HG03139 (cell line): Measurements from ENCODE around the gene PRR15L.
"Not testable (repeated sequence)": the region's sequence is repeated elsewhere in the genome, so short reads cannot be mapped to it uniquely, and the experiment has no call there.

ENCODE experiments used
- ATAC-seq: cut with Tn5 transposase; IDR thresholded peaks from one replicate; pipeline ENCODE4 v1.9.1; 2021; ENCODE audit not compliant: unreplicated experiment

Gene PRR15L

DNA sequence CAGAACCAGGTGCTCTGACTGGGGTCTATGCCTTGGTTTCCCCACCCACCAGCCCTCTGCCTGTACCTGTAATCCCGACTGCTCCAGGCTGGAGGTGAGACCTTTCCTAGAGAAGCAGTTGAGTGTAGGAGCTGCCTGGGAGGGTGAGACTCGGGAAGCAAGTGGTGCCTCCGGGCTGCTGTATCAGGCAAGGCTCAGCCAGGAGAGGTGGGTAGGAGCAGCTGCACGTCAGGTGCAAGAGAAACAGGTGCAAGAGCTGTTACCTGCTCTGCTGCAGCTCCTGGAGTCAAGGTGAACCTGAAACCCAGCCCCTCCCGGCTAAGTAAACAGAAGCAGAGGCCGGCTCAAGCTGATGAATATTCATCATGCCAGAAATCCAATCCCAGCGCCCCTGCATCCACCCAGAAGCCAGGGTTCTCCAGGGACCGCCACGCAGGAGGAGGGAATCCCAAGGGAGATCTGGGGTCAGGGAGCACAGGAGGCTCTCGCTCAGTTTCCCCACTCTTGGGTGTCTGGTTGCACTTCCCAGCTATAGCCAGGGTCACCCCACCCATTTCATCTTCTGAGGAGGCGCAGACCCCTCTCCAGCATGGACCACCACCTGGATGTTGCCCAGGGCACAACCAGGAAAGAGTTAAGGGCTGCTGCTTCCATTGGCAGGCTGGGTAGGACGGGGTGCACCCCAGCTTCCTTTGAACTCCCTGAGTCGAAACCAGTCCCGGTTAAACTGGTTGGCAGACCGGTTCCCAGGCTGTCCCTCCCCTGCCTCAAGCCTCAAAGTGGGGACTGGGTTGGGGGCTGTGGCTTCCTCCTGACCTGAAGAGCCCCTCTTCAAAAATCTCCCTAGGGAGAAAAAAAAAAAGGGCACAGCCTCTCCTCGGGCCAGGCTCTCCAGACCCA lies at the start of gene PRR15L:
PRR15L (minus strand) TSS at position 293 of the 900 bp plus-strand sequence. CDS start 4,649 bp downstream, outside the sequence.
- ATAC-seq, result no peak

- ATAC-seq, result no peak
Measured at GRCh38 chr17:48006936-48007709, 49.4 kb upstream of the PRR15L start.

DNA sequence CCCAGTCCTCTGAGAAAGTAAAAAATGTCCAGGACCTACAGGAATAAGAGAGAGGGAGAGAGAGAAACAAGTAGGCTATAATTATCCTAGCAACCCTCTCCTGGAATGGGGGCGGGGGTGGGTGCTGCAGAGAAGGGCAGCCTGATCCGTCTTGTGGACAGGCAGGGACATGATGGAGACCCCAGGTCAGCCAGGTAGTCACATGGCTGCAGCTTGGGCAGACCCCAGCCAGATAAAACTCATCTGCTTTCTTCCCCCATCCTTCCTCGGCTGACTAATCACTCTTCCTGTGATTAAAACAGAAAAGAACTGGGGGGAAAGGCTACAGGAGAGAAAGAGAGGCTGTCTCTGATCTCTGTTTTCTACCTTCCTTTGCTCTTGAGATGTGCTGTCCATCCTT lies 47.3 kb upstream of the PRR15L start:
- ATAC-seq, result no peak

- no peak for ATAC-seq
Measured at GRCh38 chr17:48003417-48004151, 45.9 kb upstream of the PRR15L start.

GRCh38 chr17:48002916-48003416 lies 45.3 kb upstream of the PRR15L start:
- ATAC-seq, result no peak

GRCh38 chr17:48002266-48002915 lies 44.7 kb upstream of the PRR15L start:
- ATAC-seq, result no peak

- ATAC-seq, result not testable (repeated sequence)
Measured at GRCh38 chr17:48001657-48002056, 44.0 kb upstream of the PRR15L start.

GRCh38 chr17:48001197-48001596 lies 43.5 kb upstream of the PRR15L start:
- no peak for ATAC-seq

DNA sequence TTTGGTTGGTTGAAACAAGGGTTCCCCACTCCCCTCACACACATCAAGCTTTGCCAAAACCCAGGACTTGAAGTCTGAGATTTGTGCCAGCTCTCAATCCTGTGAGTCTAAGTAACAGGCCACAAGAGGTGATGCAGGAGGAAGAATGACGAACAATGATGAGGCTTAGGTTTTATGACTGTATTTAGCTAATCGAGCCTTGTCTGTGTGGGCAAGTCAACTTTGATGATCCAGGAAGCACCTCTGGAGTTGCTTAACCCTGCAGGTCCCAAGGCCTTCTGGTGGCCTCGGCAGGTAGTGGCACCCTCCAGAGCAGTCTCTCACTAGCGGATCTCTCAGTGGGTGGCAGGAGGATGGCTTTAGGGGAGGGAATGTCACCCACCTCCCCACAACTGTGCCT lies 41.9 kb upstream of the PRR15L start:
- no peak for ATAC-seq

- ATAC-seq, result no peak
Measured at GRCh38 chr17:47998044-47998443, 40.4 kb upstream of the PRR15L start.

- no peak for ATAC-seq
Measured at GRCh38 chr17:47997586-47997985, 39.9 kb upstream of the PRR15L start.

DNA sequence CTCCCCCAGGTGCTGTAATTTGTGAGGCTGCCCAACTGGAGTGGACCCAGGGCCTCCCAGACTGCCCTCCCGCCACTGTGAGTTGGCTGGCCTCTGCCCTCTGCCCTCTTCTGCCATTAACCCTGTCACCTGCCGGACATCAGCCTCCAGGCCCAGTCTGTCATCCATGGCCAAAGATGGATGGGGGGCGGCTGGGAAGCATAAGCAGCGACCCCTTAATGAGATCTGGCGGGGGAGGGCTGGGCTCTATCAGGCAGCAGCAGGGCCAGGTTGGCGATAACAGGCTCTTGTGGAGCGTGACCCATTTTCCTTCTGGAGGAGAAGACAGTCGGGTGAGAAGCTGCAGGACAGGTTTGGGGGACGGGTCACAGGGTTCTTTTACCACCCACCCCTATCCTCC lies 38.5 kb upstream of the PRR15L start:
- no peak for ATAC-seq

DNA sequence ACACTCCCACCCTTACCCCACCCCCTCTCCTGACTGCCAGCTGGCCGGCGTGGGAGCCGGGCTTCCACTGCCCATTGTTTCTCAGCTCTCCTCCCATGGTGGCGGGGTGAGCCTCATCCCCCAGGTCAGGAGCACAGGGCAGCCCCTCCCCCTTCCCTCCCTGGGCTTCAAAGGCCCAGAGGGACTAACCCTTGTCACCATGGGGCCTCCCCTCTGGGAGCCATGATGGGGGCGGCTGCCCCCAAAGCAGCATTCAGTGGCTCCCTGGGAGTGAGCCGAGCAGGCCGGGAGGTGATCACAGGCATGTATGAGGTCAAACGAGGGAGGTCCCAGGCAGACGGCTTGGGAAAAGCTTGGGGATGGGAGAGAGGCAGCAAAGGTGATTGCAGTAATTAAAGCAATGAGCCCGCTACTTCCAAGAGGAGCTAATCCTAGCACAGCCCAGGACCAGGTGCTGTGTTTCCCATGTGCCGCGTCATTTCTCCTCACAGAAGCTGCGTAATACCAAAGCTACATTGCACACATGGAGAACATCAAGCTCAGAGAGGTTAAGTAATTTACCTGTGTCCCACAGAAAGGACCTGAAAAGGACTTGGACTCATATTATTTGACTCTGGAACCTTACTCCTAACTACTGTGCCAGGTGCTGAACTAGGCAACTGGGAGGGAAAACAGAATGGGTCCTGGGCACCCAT lies 37.7 kb upstream of the PRR15L start:
- no peak for ATAC-seq

DNA sequence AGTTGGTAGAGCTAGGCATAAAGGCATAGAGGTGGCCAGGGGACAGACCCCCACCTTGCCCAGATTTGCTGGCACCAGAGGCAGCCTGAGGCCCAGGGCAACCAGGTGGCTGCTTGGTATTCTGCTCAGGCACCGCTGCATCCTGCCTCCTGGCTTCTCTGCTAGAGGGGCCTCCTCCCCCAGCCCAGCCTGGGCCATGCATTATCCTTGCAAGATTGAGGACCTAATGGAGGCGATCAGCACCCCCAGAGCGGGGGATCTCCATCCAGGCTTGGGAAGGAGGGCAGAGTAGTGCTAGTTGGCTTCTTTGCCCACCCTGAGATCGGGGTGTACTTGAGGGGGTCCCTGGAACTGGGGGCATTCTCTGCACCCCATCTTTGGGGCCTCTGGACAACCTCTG lies 37.0 kb upstream of the PRR15L start:
- no peak for ATAC-seq

DNA sequence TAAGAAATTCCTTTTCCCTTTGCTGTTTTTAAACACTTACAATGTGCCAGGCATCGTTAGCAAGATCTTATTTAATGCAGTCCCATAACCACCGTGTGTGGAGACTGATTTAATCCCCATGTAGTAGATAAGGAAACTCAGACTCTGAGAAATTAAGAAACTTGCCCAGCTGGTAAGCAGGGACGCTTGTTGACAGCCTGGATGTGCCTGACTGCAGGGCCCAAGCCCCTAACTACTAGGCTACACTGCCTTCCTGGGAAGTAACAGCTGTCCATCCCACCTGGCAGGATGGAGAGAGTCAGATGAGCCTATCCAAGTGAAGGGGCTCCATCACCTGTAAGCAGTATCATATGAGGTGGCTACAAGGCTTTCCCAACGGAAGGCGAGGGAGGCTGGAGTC lies 36.3 kb upstream of the PRR15L start:
- ATAC-seq, result no peak

- ATAC-seq, result no peak
Measured at GRCh38 chr17:47993031-47993564, 35.4 kb upstream of the PRR15L start.

DNA sequence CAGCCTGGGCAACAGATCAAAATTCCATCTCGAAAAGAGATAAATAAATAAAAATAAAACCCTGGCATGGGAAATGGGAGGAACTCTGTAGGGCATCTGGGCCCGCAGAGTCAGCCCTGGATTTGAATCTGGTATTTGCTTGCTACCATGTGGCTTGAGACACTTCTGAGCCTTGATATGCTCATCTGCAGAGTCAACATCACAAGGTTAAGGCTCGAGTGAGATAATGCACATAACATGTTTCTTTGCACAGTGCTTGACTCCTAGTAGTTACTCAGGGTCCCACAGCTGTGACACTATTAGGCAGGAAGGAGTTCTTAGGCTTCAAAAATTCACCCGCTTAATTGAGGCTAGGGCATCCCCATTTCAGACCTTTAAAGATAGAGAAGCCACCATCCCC lies 34.5 kb upstream of the PRR15L start:
- ATAC-seq, result no peak

DNA sequence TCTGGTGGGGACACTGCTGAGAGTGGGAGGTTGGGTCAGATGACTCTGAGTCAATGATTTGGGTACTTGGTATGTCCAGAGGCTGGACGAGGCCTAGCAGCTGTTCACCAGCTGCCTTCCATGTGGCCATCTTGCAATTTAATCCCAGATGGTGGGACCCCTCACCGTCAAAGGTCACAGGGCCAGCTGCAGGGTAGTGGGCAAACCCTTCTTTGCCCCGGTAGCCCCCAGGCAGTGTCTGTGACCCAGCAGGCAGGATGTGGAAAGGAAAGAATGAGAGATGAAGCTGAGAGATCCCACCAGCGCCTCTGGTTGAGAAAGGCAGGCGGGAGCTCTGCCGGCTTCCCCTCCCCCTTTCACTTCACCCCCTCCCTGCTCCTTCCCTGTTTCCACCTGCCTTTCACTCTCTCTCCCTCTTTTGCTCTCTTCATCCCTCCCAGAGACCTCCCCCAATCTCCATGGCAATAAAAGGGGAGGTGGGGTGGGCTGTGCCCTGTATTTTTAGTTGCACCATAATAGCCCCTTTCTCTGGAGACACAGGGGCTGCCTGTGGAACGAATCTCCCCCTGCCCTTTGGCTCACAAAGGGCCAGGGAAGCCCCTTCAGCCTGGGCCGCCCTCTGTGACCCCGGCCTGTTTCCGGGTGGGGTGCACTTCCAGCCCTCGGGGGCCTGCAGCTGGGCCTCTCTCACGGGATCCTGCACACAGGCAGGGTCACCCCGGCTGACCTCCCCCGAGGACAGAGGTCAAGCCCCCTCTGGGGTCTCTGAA lies 33.5 kb upstream of the PRR15L start:
- no peak for ATAC-seq

- ATAC-seq, result no peak
Measured at GRCh38 chr17:47989700-47990099, 32.0 kb upstream of the PRR15L start.
